Heart left ventricle (tissue), 16 donors: ENCODE results near the gene STIL. TPM values are rescaled to one million over a fixed set of nuclear protein-coding genes. Genes with fewer than 3 reads are reported as not detected.
A peak's percentile ranks its signal among the peaks of the same experiment; 100 is the strongest.

ENCODE experiments used
- ATAC-seq, 4 donors: fragments of 200-7000 bp; cut with Tn5 transposase; one replicate each; pipeline ENCODE4 v1.9.1; 2020 to 2022; ENCODE audit warnings: moderate library complexity in 4 of 4, mild to moderate bottlenecking in 3 of 4, moderate number of reproducible peaks in 1 of 4
- DNase-seq, 5 donors: peaks; one replicate each; pipeline ENCODE4 v3.0.0-alpha.2; 2020
- H3K27ac ChIP-seq, 12 donors: fragments of 200-600 bp; sonication (generic) in 4 of 12; one replicate each; pipeline versions ENCODE4 v1.5.0 to v1.8.0; 2016 to 2022; ENCODE audit warnings: mild to moderate bottlenecking in 2 of 12
- H3K27me3 ChIP-seq, 9 donors: fragments of 200-600 bp; sonication (generic) in 2 of 9; one replicate each; pipeline versions ENCODE4 v1.5.1 to v1.8.0; 2016 to 2022; ENCODE audit warnings: mild to moderate bottlenecking in 3 of 9
- H3K36me3 ChIP-seq, 9 donors: fragments of 200-600 bp; sonication (generic) in 2 of 9; one replicate each; pipeline versions ENCODE4 v1.5.0 to v1.8.0; 2018 to 2022; ENCODE audit warnings: mild to moderate bottlenecking in 2 of 9
- H3K4me1 ChIP-seq, 12 donors: fragments of 200-600 bp; sonication (generic) in 4 of 12; one replicate each; pipeline versions ENCODE4 v1.5.0 to v1.8.0; 2016 to 2022; ENCODE audit warnings: mild to moderate bottlenecking in 3 of 12
- H3K4me3 ChIP-seq, 12 donors: fragments of 200-600 bp; sonication (generic) in 4 of 12; one replicate each; pipeline versions ENCODE4 v1.5.0 to v1.8.0; 2017 to 2022; ENCODE audit warnings: mild to moderate bottlenecking in 9 of 12, moderate library complexity in 4 of 12
- H3K9me3 ChIP-seq, 12 donors: fragments of 200-600 bp; sonication (generic) in 4 of 12; one replicate each; pipeline versions ENCODE4 v1.5.0 to v1.8.0; 2016 to 2022; ENCODE audit warnings: mild to moderate bottlenecking in 1 of 12
- CTCF ChIP-seq, 12 donors: fragments of 200-600 bp; sonication (generic) in 4 of 12; IDR thresholded peaks; one replicate each; pipeline versions ENCODE4 v1.5.0 to v1.8.0; 2018 to 2022; ENCODE audit warnings: antibody characterized with exemption in 12 of 12, mild to moderate bottlenecking in 5 of 12
- POLR2A ChIP-seq, 2 donors: fragments of 450-650 bp; IDR thresholded peaks; one replicate each; pipeline ENCODE4 v1.6.1; 2017; ENCODE audit warnings: antibody characterized with exemption in 2 of 2, mild to moderate bottlenecking in 2 of 2, moderate library complexity in 2 of 2
- WGBS, 4 donors: extraction: QIAGEN DNeasy Blood & Tissue Kit in 2 of 4; methylation state at CpG; one replicate each; pipeline versions ENCODE4 v1.1.5 to v1.1.7; 2013 to 2018; 5-methylcytosine and 5-hydroxymethylcytosine counted together
- intact Hi-C, 10 donors: fragments of 100-400 bp; cut with DNase I; formaldehyde crosslinking; loops; one replicate each; pipeline versions ENCODE4 v1.11.1 to v1.14.2; 2022
- polyA plus RNA-seq, 2 donors: library from polyadenylated mRNA; stranded (reverse); fragments of 200-250 nt; gene quantifications; one replicate each; pipeline ENCODE4 v1.2.3, GENCODE V29; 2013
- total RNA-seq, 9 donors: library from RNA; depleted of rRNA in 2 of 9; stranded (reverse); fragments of >200 nt in 2 of 9; fragmentation: NEBNext Ultra II Directional in 3 of 9; extraction: Animal tissue kit (Norgen Biotek cat#: 25700) in 3 of 9; gene quantifications; one replicate each; pipeline versions ENCODE4 v1.1.0 to v1.2.4, GENCODE V29; 2016 to 2023
- donor health status: ischemic (EF 13 %, LVEDD 7.1; RV severe dilation, severe dysfunction).
- donor health status: healthy with polysubstance abuse.
- donor health status: DM: no; HTN: yes; CAD: no.
- donor health status: DM: no; HTN: no; CAD: no.
- donor health status: ischemic (EF 25% LVEDD 6.9; RV normal size, moderate dysfunction).
- donor health status: ischemic (EF 25% LVEDD 5.7; RV mildly dilated, moderate dysfunction).
- donor health status: healthy.
- donor health status: DM: yes; HTN: yes; CAD: no.
- donor health status: ischemic (EF 35%, LVEDD 5.7; RV mildly dilated, moderate dysfunction).
- donor health status: nonischemic (EF 11% LVEDD 7.7; RV severe dilation, severe dysfunction).
- donor health status: DM: yes; HTN: yes; CAD: no.
- donor health status: PGD.
- donor health status: ischemic (EF 29% LVEDD 5.4; RV normal size, mild dysfunction).
- donor health status: nonischemic (EF 23%, LVEDD 6.1; RV moderate dilation, normal function).

The STIL gene
- total and polyA plus RNA-seq, 11 donors, result 0.19 to 3.1 (median 0.60) TPM

DNA sequence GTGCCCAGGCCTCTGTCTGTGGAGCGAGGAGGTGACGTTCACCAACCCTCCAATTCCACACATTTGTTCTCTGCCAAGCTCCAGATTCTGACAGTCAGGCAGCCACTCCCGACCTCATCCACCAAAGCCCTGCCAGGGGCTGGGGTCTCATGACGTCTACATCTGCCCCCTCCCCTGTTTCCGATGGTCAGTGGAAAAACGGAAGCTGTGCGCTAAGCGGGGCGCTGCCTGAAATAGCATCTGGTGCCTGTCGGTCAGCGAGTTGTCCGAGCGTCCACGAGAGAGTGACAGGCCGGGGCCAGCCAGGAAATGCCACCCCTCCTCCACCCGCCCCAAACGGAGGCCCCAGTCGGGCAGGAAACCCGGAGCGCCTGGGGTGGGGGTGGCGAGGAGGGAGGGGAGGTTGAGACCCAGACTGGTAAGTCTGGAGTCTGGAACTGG is 78.7 kb downstream of the STIL start:
- peak in 4 of 5 donors; percentile 57 to 73 (median 66) for DNase-seq
- Histone ChIP-seq H3K27ac (peak overlapping the region in 10 of 12 donors; percentile 13 to 66 (median 54)), H3K4me3 (peak overlapping the region in 3 of 12 donors; percentile 7 to 18 (median 8)), H3K4me1 (peaks cover 0 to 35% (median 14%) of the 10 kb centered on the region in 12 donors), H3K36me3 (no peaks in the 10 kb centered on the region), H3K27me3 (peaks cover 26 to 59% (median 47%) of the 10 kb centered on the region in 9 donors), H3K9me3 (no peaks in the 10 kb centered on the region)
- peak; percentile 25 to 73 (median 36) for ATAC-seq
- TF ChIP-seq CTCF (IDR thresholded peaks at IDR 0.05) (no peak), POLR2A (IDR thresholded peaks at IDR 0.05) (no peak)
- intact Hi-C loops, result no loop called here
- 14 to 31% (median 18%) methylated on average over 4 to 21 of the region's 21 CpGs for WGBS, 4 donors

DNA sequence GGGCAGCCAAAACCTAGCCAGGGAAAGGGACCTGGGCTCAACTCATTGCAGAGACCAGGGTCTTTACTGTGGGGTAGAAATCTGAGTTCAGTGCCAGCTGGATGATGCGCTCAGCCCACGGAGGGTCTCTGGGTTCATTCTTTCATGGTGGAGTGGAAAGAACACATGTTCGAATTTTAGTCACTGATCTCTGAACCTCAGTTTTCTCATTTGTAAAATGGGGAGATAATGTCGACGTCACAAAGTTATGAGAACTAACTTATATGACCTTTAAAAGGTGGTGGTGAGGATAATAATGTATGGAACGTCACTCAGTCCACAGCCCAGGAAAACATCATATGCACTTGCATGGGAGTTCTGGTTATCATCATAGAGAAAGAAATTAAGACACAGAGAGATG is 80.8 kb downstream of the STIL start:
- TF ChIP-seq POLR2A (IDR thresholded peaks at IDR 0.05), result no peak
- TF ChIP-seq CTCF (IDR thresholded peaks at IDR 0.05), result no peak
- intact Hi-C loops, result loop anchor here in 1 of 10 donors (5.0 kb wide), 1 partner anchor 41 kb away; the partner anchor contains the start of gene PDZK1IP1
- H3K4me3 ChIP-seq, result no peak overlapping the region
- no peaks in the 10 kb centered on the region for H3K9me3 ChIP-seq
- H3K27me3 ChIP-seq, result peaks cover 39 to 71% (median 56%) of the 10 kb centered on the region in 9 donors
- no peak overlapping the region for H3K27ac ChIP-seq
- no peaks in the 10 kb centered on the region for H3K36me3 ChIP-seq
- peaks cover 0 to 43% (median 16%) of the 10 kb centered on the region in 12 donors for H3K4me1 ChIP-seq
- 67 to 80% (median 73%) methylated on average over 6 of the region's 6 CpGs for WGBS, 4 donors
- DNase-seq (no peak), ATAC-seq (no peak)

GRCh38 chr1:47232187-47232874 is 81.6 kb downstream of the STIL start, which contains the start of gene TAL1:
TSS of gene TAL1 (minus strand) at chr1:47232225. CDS start at chr1:47225888, 6,337 bp downstream.
- Histone ChIP-seq H3K27me3 (peaks cover 46 to 80% (median 64%) of the 10 kb centered on the region in 9 donors), H3K4me3 (peak within 1 kb of the TSS; percentile 46 to 70 (median 58)), H3K27ac (peak within 1 kb of the TSS; percentile 57 to 96 (median 87)), H3K4me1 (peaks cover 0 to 43% (median 20%) of the 10 kb centered on the region in 12 donors), H3K9me3 (no peaks in the 10 kb centered on the region), H3K36me3 (no peaks in the 10 kb centered on the region)
- WGBS, 4 donors, result 4 to 16% (median 8%) methylated on average over 23 to 51 of the region's 51 CpGs
- no peak for TF ChIP-seq POLR2A (IDR thresholded peaks at IDR 0.05)
- no peak for TF ChIP-seq CTCF (IDR thresholded peaks at IDR 0.05)
- intact Hi-C loops, result loop anchor here in 1 of 10 donors (5.0 kb wide), 1 partner anchor 40 kb away; the partner anchor contains the start of gene PDZK1IP1
- ATAC-seq (peak in 3 of 4 donors; percentile 46 to 55 (median 46)), DNase-seq (peak in 2 of 5 donors; percentile 39 to 56)
